Lung (tissue), 12 donors: ENCODE results near the gene NAV2. TPM values are rescaled to one million over a fixed set of nuclear protein-coding genes. Genes with fewer than 3 reads are reported as not detected.

Experiments
- ATAC-seq: fragments of 200-7000 bp; cut with Tn5 transposase; one replicate; pipeline ENCODE4 v1.9.1; 2020; ENCODE audit warnings: moderate number of reproducible peaks; ENCODE audit not compliant: insufficient read depth, low FRiP score
- DNase-seq, 3 donors: peaks; one replicate each; pipeline ENCODE4 v3.0.0-alpha.2; 2013 to 2017
- H3K27ac ChIP-seq, 2 donors: one replicate each; pipeline ENCODE4 v1.5.1; 2013; ENCODE audit warnings: mild to moderate bottlenecking in 2 of 2, moderate library complexity in 2 of 2, control low read depth in 1 of 2, inconsistent platforms in 1 of 2, low read depth in 1 of 2, low read length in 1 of 2
- H3K27me3 ChIP-seq, 3 donors: one replicate each; pipeline ENCODE4 v1.5.1; 2013; ENCODE audit warnings: low read length in 2 of 3; ENCODE audit not compliant: control insufficient read depth in 3 of 3, insufficient read depth in 3 of 3
- H3K36me3 ChIP-seq, 4 donors: one replicate each; pipeline ENCODE4 v1.5.1; 2013; ENCODE audit warnings: low read length in 4 of 4, mild to moderate bottlenecking in 1 of 4, moderate library complexity in 1 of 4; ENCODE audit not compliant: control insufficient read depth in 4 of 4, insufficient read depth in 4 of 4
- H3K4me1 ChIP-seq, 5 donors: one replicate each; pipeline ENCODE4 v1.5.1; 2013; ENCODE audit warnings: low read length in 5 of 5, mild to moderate bottlenecking in 2 of 5, moderate library complexity in 1 of 5; ENCODE audit not compliant: control insufficient read depth in 5 of 5, insufficient read depth in 5 of 5
- H3K4me3 ChIP-seq: one replicate; pipeline ENCODE4 v1.5.1; 2013; ENCODE audit warnings: mild to moderate bottlenecking, control low read depth, moderate library complexity
- H3K9ac ChIP-seq, 2 donors: one replicate each; pipeline ENCODE4 v1.5.1; 2013; ENCODE audit warnings: low read length in 2 of 2, control low read depth in 1 of 2; ENCODE audit not compliant: insufficient read depth in 1 of 2
- H3K9me3 ChIP-seq, 4 donors: one replicate each; pipeline ENCODE4 v1.5.1; 2013; ENCODE audit warnings: low read length in 3 of 4, mild to moderate bottlenecking in 1 of 4, moderate library complexity in 1 of 4; ENCODE audit not compliant: control insufficient read depth in 4 of 4, insufficient read depth in 3 of 4
- WGBS, 2 donors: extraction: QIAGEN DNeasy Blood & Tissue Kit; methylation state at CpG; one replicate each; pipeline ENCODE4 v1.1.7; 2013; 5-methylcytosine and 5-hydroxymethylcytosine counted together
- polyA plus RNA-seq, 2 donors: library from polyadenylated mRNA; stranded (reverse); fragments of 200-250 nt; gene quantifications; one replicate each; pipeline ENCODE4 v1.2.1, GENCODE V29; 2013
- total RNA-seq, 2 donors: library from RNA; depleted of rRNA in 1 of 2; stranded (reverse); fragments of >200 nt in 1 of 2; gene quantifications; one replicate each; pipeline ENCODE4 v1.2.1, GENCODE V29; 2014 to 2021
- TF ChIP-seq, protein P1 (sequence below): IDR thresholded peaks from 2 replicates; pipeline ENCODE4 v1.5.1; 2012; ENCODE audit warnings: mild to moderate bottlenecking; ENCODE audit errors: control extremely low read depth, extremely low read depth
- donor health status: control.
- donor health status: control.
- donor health status: Bipolar disorder and iron deficiency.
- donor health status: healthy.
- donor health status: DM: yes; HTN: yes; CAD: no.

NAV2 gene
- total and polyA plus RNA-seq, 4 donors: 6.8 to 47.9 (median 20.2) TPM

DNA sequence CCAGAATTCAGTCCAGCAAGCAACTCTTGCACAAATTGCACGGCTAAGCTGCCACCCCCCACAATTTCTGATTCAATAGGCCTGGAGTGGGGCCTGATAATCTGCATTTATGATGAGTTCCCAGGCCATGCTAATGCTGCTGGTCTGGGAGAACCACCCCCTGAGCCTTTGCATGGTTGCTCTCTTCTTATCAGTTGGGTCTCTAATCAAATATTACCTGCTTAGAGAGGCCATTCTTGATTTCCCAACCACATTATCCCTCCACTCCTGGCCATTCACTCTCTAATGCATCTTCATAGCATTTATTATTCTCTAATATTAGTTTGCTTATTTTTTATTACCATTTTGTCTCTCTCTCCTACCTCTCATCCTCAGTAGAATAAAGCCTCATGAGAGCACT is 99.5 kb downstream of the NAV2 start:
- ATAC-seq: no peak
- peaks cover 0 to 41% (median 3%) of the 10 kb centered on the region in 5 donors for H3K4me1 ChIP-seq
- no peaks in the 10 kb centered on the region for H3K36me3 ChIP-seq
- H3K27me3 ChIP-seq: no peaks in the 10 kb centered on the region
- H3K4me3 ChIP-seq: no peak overlapping the region
- H3K9ac ChIP-seq: no peak overlapping the region
- TF ChIP-seq, protein P1, sequence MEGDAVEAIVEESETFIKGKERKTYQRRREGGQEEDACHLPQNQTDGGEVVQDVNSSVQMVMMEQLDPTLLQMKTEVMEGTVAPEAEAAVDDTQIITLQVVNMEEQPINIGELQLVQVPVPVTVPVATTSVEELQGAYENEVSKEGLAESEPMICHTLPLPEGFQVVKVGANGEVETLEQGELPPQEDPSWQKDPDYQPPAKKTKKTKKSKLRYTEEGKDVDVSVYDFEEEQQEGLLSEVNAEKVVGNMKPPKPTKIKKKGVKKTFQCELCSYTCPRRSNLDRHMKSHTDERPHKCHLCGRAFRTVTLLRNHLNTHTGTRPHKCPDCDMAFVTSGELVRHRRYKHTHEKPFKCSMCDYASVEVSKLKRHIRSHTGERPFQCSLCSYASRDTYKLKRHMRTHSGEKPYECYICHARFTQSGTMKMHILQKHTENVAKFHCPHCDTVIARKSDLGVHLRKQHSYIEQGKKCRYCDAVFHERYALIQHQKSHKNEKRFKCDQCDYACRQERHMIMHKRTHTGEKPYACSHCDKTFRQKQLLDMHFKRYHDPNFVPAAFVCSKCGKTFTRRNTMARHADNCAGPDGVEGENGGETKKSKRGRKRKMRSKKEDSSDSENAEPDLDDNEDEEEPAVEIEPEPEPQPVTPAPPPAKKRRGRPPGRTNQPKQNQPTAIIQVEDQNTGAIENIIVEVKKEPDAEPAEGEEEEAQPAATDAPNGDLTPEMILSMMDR: no peak
- WGBS, 2 donors: 91 to 95% methylated on average over 1 of the region's 1 CpG
- no peak for DNase-seq
- no peaks in the 10 kb centered on the region for H3K9me3 ChIP-seq
- H3K27ac ChIP-seq: no peak overlapping the region

DNA sequence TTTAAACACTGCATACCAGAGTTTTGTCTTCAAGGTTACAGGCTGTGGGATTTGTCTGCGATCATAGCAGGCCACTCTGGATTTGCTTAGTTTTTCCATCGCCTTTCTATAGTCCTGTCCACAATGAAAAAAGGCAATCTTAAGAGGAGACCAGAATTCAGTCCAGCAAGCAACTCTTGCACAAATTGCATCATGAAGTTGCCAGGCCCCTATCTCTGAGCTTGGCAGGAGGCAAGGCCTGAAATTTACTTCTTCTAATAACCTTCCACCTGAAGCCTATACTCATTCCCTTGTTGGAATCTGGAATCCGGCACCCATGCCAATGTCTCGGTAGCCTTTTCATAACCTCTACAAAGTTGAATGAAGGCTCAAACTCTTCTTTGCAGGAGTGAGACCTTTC is 100.1 kb downstream of the NAV2 start:
- 94 to 96% methylated on average over 4 of the region's 4 CpGs for WGBS, 2 donors
- H3K27ac ChIP-seq: no peak overlapping the region

DNA sequence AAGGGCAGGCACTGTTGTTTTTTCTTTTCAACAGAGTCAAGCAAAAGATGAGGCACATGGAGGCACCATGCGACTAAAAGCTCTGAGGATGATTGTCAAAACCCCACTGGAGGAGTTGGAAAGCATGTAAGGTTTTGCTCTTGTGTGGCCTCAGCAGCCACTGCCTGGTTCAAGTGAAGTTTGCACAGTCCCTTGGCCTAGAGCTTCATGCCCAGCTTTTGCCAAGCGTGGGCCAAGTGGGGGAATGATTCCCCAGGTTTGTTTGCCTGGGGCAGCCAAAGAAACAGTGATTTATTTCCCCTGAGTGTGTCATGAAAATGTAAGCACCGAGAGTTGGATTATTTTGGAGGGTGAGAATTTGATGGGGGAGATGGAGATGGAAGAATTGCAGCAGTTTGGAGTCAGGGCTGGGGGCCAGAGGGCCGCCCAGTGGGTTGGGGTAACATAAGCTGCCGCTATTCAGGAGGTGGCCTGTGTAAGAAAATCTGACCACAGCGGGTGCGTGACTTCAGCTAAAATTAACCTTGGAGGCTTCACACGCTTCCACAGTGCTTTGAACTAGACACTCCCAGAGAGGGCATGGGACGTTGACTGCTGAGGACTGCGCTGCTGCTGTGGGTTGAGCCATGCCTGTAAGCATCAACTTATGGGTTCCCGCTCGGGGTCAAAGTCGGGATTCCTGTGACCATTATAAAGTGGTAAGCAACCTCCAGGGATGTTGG is 100.7 kb downstream of the NAV2 start:
- no peaks in the 10 kb centered on the region for H3K9me3 ChIP-seq
- TF ChIP-seq, protein P1: no peak
- no peak overlapping the region for H3K9ac ChIP-seq
- no peaks in the 10 kb centered on the region for H3K36me3 ChIP-seq
- H3K4me1 ChIP-seq: peaks cover 0 to 41% (median 2%) of the 10 kb centered on the region in 5 donors
- H3K27me3 ChIP-seq: no peaks in the 10 kb centered on the region
- WGBS, 2 donors: 88 to 89% methylated on average over 13 of the region's 13 CpGs
- ATAC-seq: no peak
- no peak overlapping the region for H3K4me3 ChIP-seq
- DNase-seq: no peak
- no peak overlapping the region for H3K27ac ChIP-seq

More for the DNA sequence above, 100.1 kb downstream of the NAV2 start:
- Histone ChIP-seq H3K9me3 (no peaks in the 10 kb centered on the region), H3K4me1 (peaks cover 0 to 41% (median 3%) of the 10 kb centered on the region in 5 donors), H3K27me3 (no peaks in the 10 kb centered on the region), H3K4me3 (no peak overlapping the region), H3K9ac (no peak overlapping the region), H3K36me3 (no peaks in the 10 kb centered on the region)
- TF ChIP-seq, protein P1: no peak
- DNase-seq (no peak), ATAC-seq (no peak)
